ENCODE data around the gene REXO5.

REXO5 gene

DNA sequence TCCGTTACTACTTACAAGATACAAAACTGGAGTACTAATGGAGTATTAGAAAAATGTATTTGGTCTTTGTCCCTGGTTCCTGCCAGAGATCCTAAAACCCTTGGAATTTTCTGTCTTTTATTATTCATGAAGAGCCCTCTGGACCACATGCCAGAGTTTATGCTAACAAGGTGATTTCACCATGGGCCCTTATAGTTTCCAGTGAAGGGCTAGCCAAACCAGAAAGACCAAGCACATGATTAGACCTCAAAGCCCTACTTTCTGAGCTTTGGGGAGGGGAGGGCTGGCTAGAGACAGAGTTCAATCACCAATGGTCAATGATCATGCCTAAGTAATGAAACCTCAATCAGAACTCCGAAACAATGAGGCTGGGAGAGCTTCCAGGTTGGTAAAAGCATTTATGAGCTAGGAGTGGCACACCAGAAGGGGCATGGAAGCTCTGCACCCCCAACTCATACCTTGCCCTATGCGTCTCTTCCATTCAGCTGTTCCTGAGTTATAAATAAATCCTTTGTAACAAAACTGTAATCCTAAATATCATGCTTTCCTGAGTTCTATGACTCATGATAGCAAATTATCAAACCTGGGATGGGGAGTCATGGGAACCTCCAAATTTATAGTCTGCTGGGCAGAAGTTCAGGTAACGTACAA, 83.4 kb downstream of the REXO5 start:
- no peak for TF ChIP-seq GATA2 (IDR thresholded peaks at IDR 0.05; ENCODE audit: low read depth, low read length)
- TF ChIP-seq GATA3 (IDR thresholded peaks at IDR 0.05; ENCODE audit: low read depth, low read length) = no peak

DNA sequence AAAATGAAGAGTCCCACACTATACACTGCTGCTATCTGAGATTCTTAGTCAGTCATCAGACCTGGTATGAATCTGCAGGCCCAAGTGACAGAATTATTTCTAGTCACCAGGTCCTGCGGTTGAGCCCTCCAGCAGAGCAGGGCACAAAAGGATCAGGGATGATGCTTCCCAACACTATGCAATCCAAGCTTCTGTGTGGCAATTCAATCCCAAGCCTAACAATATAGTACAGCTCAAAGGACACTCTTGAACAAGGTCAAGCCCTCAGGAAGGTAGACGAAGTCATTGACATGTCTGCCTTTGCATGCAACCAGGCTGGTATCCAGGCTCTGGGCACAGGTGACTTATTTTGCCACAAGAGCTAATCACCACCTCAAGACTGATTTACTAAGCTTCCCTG, 88.1 kb downstream of the REXO5 start:
- TF ChIP-seq GATA2 (IDR thresholded peaks at IDR 0.05; ENCODE audit: low read depth, low read length) (no peak), GATA3 (IDR thresholded peaks at IDR 0.05; ENCODE audit: low read depth, low read length) (no peak)

DNA sequence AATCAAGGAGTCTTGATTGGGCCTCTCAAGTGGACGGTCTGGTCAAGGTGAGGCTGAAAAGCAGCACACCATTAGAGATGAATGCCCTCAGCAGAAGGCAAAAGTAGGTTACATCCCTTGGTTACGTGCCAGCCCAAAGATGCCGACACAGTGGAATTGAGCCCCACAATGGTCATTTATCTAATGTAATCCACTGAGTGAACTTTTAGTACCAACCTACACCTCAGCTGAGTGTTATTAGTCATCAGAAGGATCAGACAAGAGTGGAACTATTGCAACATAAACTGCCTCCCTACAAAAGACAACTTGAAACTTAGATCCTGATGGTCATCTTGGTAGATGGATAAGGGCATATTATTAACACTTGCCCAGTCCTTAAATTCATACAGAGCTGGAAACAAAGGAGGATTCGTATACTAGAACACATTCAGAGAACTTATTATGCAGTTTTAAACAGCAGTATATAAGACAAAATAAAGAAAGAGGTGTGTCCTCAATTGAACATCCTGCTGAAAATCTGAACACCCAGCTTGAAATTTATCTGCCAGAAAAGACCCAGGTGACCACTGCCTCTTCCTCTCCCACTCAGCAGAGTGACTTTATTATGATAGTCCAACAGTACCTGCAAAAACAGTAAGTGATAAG, 91.0 kb downstream of the REXO5 start:
- no peak for TF ChIP-seq GATA3 (IDR thresholded peaks at IDR 0.05; ENCODE audit: low read depth, low read length)

DNA sequence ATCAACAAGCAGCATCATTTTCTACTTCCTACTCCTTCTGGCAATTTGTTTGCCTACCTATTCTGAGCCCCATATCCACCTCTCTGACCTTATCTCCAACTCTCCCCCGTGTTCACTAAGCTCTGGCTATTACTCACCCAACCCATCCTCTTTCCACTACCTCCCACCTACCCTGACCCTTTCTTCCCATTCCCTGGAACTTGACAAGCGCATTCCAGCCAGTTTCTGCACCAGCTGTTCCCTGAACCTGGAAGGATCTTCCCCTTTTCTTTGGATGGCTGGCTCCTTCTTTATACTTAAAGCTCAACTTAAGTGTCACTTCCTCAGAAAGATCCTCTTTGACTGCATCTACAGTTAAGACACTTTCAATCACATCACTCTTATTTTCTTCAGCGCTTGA, 91.6 kb downstream of the REXO5 start:
- no peak for TF ChIP-seq GATA3 (IDR thresholded peaks at IDR 0.05; ENCODE audit: low read depth, low read length)
- no peak for TF ChIP-seq GATA2 (IDR thresholded peaks at IDR 0.05; ENCODE audit: low read depth, low read length)

DNA sequence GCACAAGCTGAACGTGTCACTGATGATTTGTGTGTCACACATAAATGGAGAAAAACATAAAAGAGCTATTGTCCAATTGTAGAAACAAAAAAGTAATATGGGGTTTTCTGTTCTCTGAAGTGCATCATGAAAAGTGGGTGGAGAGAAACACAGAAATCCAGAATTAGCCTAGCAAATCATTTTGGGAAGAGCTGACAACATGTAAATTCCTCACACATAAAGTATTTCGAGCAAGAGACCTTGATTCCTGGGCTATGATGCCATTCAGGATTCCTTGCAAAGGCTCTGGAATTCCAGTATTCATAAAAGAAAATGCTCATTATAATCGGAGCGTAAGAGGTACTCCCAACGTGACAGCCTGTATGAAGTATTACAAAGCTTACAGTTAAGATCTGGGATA, 92.7 kb downstream of the REXO5 start:
- TF ChIP-seq GATA2 (IDR thresholded peaks at IDR 0.05; ENCODE audit: low read depth, low read length) = no peak
- TF ChIP-seq GATA3 (IDR thresholded peaks at IDR 0.05; ENCODE audit: low read depth, low read length) = no peak

All from SH-SY5Y (cell line).